GM18907 (cell line): ENCODE data around the gene LCNL1.

Source experiments
- ATAC-seq: cut with Tn5 transposase; IDR thresholded peaks from one replicate; pipeline ENCODE4 v1.9.1; 2021; ENCODE audit warnings: mild to moderate bottlenecking, moderate library complexity; ENCODE audit not compliant: unreplicated experiment

Gene LCNL1

GRCh38 chr9:137034709-137035506, 52.1 kb downstream of the LCNL1 start:
- peak; percentile 48 for ATAC-seq
